Mesenchymal stem cell (in vitro differentiated cells and primary cell): Measurements from ENCODE around the gene TMEM52.

Experiments
- DNase-seq: peaks from one replicate; pipeline ENCODE4 v3.0.0-alpha.2; 2013
- H2AFZ ChIP-seq: one replicate; pipeline ENCODE4 v1.6.1; 2013; ENCODE audit warnings: low read depth, mild to moderate bottlenecking, control low read depth, inconsistent platforms, low read length, moderate library complexity
- H2AK5ac ChIP-seq: 2 replicates; pipeline ENCODE4 v1.6.1; 2013; ENCODE audit warnings: low read length, moderate library complexity, mild to moderate bottlenecking, inconsistent platforms; ENCODE audit not compliant: severe bottlenecking
- H2BK120ac ChIP-seq: one replicate; pipeline ENCODE4 v1.6.1; 2013; ENCODE audit warnings: low read depth, mild to moderate bottlenecking, inconsistent platforms, low read length, moderate library complexity
- H2BK12ac ChIP-seq, 2 experiments: one replicate each; pipeline ENCODE4 v1.6.1; 2013; ENCODE audit warnings: inconsistent platforms in 2 of 2, low read length in 2 of 2, mild to moderate bottlenecking in 2 of 2, moderate library complexity in 2 of 2, control low read depth in 1 of 2
- H2BK15ac ChIP-seq: one replicate; pipeline ENCODE4 v1.6.1; 2013; ENCODE audit warnings: mild to moderate bottlenecking, low read depth, inconsistent platforms; ENCODE audit not compliant: poor library complexity, severe bottlenecking
- H2BK5ac ChIP-seq: 2 replicates; pipeline ENCODE4 v1.6.1; 2013; ENCODE audit warnings: low read depth, mild to moderate bottlenecking, low read length, control low read depth, inconsistent platforms; ENCODE audit not compliant: poor library complexity, severe bottlenecking
- H3K14ac ChIP-seq, 2 experiments: one replicate each; pipeline ENCODE4 v1.6.1; 2013; ENCODE audit warnings: inconsistent platforms in 2 of 2, low read length in 2 of 2, control low read depth in 1 of 2, mild to moderate bottlenecking in 1 of 2, moderate library complexity in 1 of 2
- H3K18ac ChIP-seq, 2 experiments: one replicate each; pipeline ENCODE4 v1.6.1; 2013; ENCODE audit warnings: inconsistent platforms in 2 of 2, low read length in 2 of 2, control low read depth in 1 of 2, low read depth in 1 of 2, mild to moderate bottlenecking in 1 of 2
- H3K23ac ChIP-seq, 2 experiments: one replicate each; pipeline ENCODE4 v1.6.1; 2013; ENCODE audit warnings: inconsistent platforms in 2 of 2, low read length in 2 of 2, mild to moderate bottlenecking in 2 of 2, moderate library complexity in 2 of 2, control low read depth in 1 of 2
- H3K27ac ChIP-seq: 2 replicates; pipeline ENCODE4 v1.5.1; 2013; ENCODE audit warnings: mild to moderate bottlenecking, moderate library complexity, low read length, control low read depth, inconsistent platforms; ENCODE audit not compliant: poor library complexity, severe bottlenecking
- H3K27me3 ChIP-seq, 2 experiments: 2 replicates each; pipeline versions ENCODE4 v1.6.1 to v1.7.0; 2013; ENCODE audit warnings: low read length in 2 of 2, mild to moderate bottlenecking in 2 of 2, moderate library complexity in 2 of 2, control low read depth in 1 of 2, inconsistent platforms in 1 of 2; ENCODE audit not compliant: control insufficient read depth in 1 of 2, insufficient read depth in 1 of 2
- H3K36me3 ChIP-seq, 2 experiments: 2 replicates each; pipeline versions ENCODE4 v1.6.1 to v1.7.0; 2013; ENCODE audit warnings: low read length in 2 of 2, control low read depth in 1 of 2, inconsistent platforms in 1 of 2, low read depth in 1 of 2, mild to moderate bottlenecking in 1 of 2; ENCODE audit not compliant: insufficient read depth in 2 of 2, control insufficient read depth in 1 of 2
- H3K4ac ChIP-seq, 2 experiments: one replicate each; pipeline ENCODE4 v1.6.1; 2013; ENCODE audit warnings: inconsistent platforms in 2 of 2, low read length in 2 of 2, mild to moderate bottlenecking in 2 of 2, moderate library complexity in 2 of 2, control low read depth in 1 of 2, low read depth in 1 of 2
- H3K4me1 ChIP-seq: 2 replicates; pipeline ENCODE4 v1.6.1; 2013; ENCODE audit warnings: low read depth, low read length, control low read depth; ENCODE audit not compliant: control insufficient read depth, insufficient read depth
- H3K4me2 ChIP-seq: 2 replicates; pipeline ENCODE4 v1.6.1; 2013; ENCODE audit warnings: low read length, mild to moderate bottlenecking, inconsistent platforms; ENCODE audit not compliant: poor library complexity, severe bottlenecking
- H3K4me3 ChIP-seq, 2 experiments: 2 replicates each; pipeline versions ENCODE4 v1.5.1 to v1.7.0; 2013; ENCODE audit warnings: low read length in 2 of 2, mild to moderate bottlenecking in 2 of 2, control low read depth in 1 of 2, low read depth in 1 of 2; ENCODE audit not compliant: insufficient read depth in 1 of 2
- H3K79me1 ChIP-seq: replicated peaks from 2 replicates; pipeline ENCODE4 v1.6.1; 2013; ENCODE audit warnings: mild to moderate bottlenecking, control low read depth, low read length, inconsistent platforms; ENCODE audit not compliant: poor library complexity, severe bottlenecking
- H3K9ac ChIP-seq: 2 replicates; pipeline ENCODE4 v1.7.0; 2013; ENCODE audit warnings: mild to moderate bottlenecking, low read length, moderate library complexity
- H3K9me3 ChIP-seq: 2 replicates; pipeline ENCODE4 v1.7.0; 2013; ENCODE audit warnings: mild to moderate bottlenecking, low read length; ENCODE audit not compliant: control insufficient read depth
- H4K8ac ChIP-seq: one replicate; pipeline ENCODE4 v1.6.1; 2013; ENCODE audit warnings: inconsistent platforms, mild to moderate bottlenecking, low read length, moderate library complexity
- H4K91ac ChIP-seq: one replicate; pipeline ENCODE4 v1.6.1; 2013; ENCODE audit warnings: mild to moderate bottlenecking, low read length, inconsistent platforms
- WGBS: methylation state at CpG from one replicate; pipeline ENCODE4 v1.1.7; 2013; ENCODE audit warnings: mixed read lengths; 5-methylcytosine and 5-hydroxymethylcytosine counted together

Gene TMEM52

DNA sequence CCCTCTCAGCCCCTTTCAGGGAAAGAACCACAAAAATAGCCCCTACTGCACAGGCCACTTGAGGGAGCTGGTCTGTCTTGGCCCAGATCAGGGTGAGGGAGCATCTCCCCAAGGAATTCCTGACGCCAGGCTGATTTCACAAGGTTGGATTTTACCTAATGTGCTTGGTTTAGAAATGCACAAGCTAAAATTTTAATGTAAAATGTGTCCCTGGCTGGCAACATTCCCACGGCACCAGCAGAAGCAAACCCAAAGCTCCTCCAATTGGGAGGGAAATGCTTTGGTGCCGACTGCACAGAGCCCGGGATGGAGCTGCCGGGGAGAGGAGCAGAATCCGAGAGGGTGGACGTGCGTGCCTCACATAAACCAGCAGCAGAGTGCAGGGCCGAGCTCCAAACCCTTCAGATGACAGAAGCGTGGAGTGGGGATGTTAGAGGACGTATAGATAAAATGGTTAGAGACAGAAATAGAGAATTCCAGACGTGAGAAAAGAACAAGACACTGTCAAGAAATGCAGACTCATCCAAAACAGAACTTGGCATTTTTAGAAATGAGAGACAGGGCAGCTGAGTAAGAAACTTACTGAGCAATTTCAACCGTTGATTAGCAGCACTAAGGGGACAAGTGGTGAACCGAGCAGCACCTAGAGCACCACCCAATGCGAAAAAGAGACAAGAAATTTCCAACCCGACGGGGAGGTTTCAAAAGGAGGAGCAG, 41.6 kb upstream of the TMEM52 start:
- no peak overlapping the region for H2AFZ ChIP-seq
- H4K91ac ChIP-seq: no peak overlapping the region
- H3K14ac ChIP-seq: no peak overlapping the region
- no peak overlapping the region for H3K4me3 ChIP-seq
- H3K23ac ChIP-seq: no peak overlapping the region
- H2BK5ac ChIP-seq: no peak overlapping the region
- 80% methylated on average over 16 of the region's 17 CpGs for WGBS
- H3K9ac ChIP-seq: no peak overlapping the region
- no peak overlapping the region for H4K8ac ChIP-seq
- H3K27ac ChIP-seq: no peak overlapping the region
- no peak overlapping the region for H3K4ac ChIP-seq
- no peaks in the 10 kb centered on the region for H3K36me3 ChIP-seq
- no peak overlapping the region for H3K18ac ChIP-seq
- no peak overlapping the region for H2BK120ac ChIP-seq
- no peaks in the 10 kb centered on the region for H3K9me3 ChIP-seq
- peaks cover 11% of the 10 kb centered on the region for H3K4me1 ChIP-seq
- DNase-seq: peak; percentile 19
- H3K4me2 ChIP-seq: no peak overlapping the region
- H2BK12ac ChIP-seq: no peak overlapping the region
- H2BK15ac ChIP-seq: no peak overlapping the region
- H2AK5ac ChIP-seq: no peak overlapping the region
- no peaks in the 10 kb centered on the region for H3K79me1 ChIP-seq
- H3K27me3 ChIP-seq: peaks cover 38 to 83% of the 10 kb centered on the region in 2 experiments

DNA sequence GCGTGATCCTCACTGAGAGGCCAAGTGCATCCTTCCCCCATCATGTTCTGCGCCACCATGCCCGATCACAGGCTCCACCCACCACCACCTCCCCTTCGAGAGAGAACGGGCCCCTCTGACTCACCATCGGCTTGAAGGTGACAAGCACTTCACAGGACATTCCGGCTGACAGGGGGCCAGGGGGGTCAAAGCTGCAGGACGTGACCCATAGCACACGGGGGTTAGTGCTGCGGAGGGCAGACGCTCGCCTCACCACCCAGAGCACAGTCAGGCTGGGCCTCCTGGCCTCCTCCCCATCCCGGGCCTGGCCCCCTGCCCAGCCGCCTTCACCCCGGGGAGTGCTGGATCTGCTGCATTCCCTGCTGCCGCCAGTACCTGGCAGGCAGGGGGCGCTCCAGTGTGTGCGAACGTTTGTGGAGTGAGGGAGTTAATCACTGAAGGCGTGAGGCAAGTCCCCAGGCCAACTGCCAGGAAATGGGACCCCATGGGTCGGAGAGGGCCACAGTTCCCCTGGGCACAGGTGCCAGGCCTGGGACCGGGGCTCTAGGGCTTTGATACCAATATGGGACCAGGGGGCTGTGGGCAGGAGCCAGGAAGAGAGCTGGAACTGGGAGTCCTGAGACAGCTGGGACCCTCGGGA, 40.9 kb upstream of the TMEM52 start:
- Histone ChIP-seq H3K4ac (no peak overlapping the region), H3K4me2 (peak overlapping the region; percentile 46), H3K27ac (no peak overlapping the region), H3K4me3 (peak overlapping the region; percentile 22 to 44), H3K36me3 (no peaks in the 10 kb centered on the region), H2BK15ac (no peak overlapping the region), H2BK120ac (no peak overlapping the region), H3K79me1 (no peaks in the 10 kb centered on the region), H3K18ac (peak overlapping the region in 1 of 2 experiments; percentile 49), H3K9me3 (no peaks in the 10 kb centered on the region), H3K23ac (no peak overlapping the region), H4K8ac (no peak overlapping the region), H3K9ac (no peak overlapping the region), H3K4me1 (peaks cover 11% of the 10 kb centered on the region), H3K27me3 (peaks cover 33 to 77% of the 10 kb centered on the region in 2 experiments), H2AK5ac (no peak overlapping the region), H3K14ac (peak overlapping the region in 1 of 2 experiments; percentile 37), H2BK12ac (no peak overlapping the region), H2BK5ac (no peak overlapping the region), H4K91ac (no peak overlapping the region), H2AFZ (no peak overlapping the region)
- WGBS: 7% methylated on average over 22 of the region's 23 CpGs
- DNase-seq: peak; percentile 49

GRCh38 chr1:1959459-1959839, 40.4 kb upstream of the TMEM52 start:
- Histone ChIP-seq H3K27ac (no peak overlapping the region), H4K8ac (no peak overlapping the region), H2BK12ac (no peak overlapping the region), H3K14ac (no peak overlapping the region), H3K18ac (no peak overlapping the region), H2AFZ (no peak overlapping the region), H2BK15ac (no peak overlapping the region), H3K9ac (no peak overlapping the region), H3K4ac (no peak overlapping the region), H3K79me1 (no peaks in the 10 kb centered on the region), H2BK5ac (no peak overlapping the region), H3K4me2 (no peak overlapping the region), H3K4me1 (peaks cover 11% of the 10 kb centered on the region), H4K91ac (no peak overlapping the region), H3K36me3 (no peaks in the 10 kb centered on the region), H2BK120ac (no peak overlapping the region), H3K4me3 (peak overlapping the region; percentile 22 to 44), H3K23ac (no peak overlapping the region), H3K27me3 (peaks cover 30 to 74% of the 10 kb centered on the region in 2 experiments), H2AK5ac (no peak overlapping the region), H3K9me3 (no peaks in the 10 kb centered on the region)
- DNase-seq: no peak
- 86% methylated on average over 9 of the region's 12 CpGs for WGBS

DNA sequence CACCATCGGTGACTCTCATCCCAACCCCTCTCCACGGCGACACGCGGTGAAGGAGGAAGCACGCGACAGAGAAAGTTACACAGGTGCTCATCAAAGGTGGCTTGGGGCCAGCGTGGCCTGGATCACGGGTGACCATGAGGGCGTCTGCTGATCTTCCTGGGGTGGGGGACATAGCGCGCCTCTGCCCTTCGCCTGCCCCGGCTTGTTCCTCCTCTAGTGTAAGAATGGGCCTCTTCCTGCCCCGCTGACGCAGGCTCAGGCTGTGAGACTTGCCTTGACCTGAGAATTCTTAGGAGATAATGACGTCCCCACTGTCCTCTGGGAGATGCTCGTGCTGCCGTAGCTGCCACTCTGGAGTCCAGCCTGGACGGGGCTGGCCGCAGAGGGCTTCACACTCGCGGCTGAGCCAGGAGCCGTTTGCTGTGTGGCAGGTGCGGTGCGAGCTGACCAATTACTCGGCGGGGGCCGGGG, 39.0 kb upstream of the TMEM52 start:
- Histone ChIP-seq H3K4ac (no peak overlapping the region), H3K9me3 (no peaks in the 10 kb centered on the region), H3K14ac (no peak overlapping the region), H4K8ac (no peak overlapping the region), H2BK12ac (no peak overlapping the region), H3K9ac (no peak overlapping the region), H2AFZ (no peak overlapping the region), H3K36me3 (no peaks in the 10 kb centered on the region), H3K18ac (no peak overlapping the region), H3K79me1 (no peaks in the 10 kb centered on the region), H4K91ac (no peak overlapping the region), H2BK120ac (no peak overlapping the region), H3K27me3 (peaks cover 30 to 64% of the 10 kb centered on the region in 2 experiments), H3K4me3 (no peak overlapping the region), H2BK5ac (no peak overlapping the region), H3K4me1 (peaks cover 11% of the 10 kb centered on the region), H3K23ac (no peak overlapping the region), H3K4me2 (no peak overlapping the region), H2BK15ac (no peak overlapping the region), H2AK5ac (no peak overlapping the region), H3K27ac (no peak overlapping the region)
- DNase-seq: no peak
- 89% methylated on average over 29 of the region's 29 CpGs for WGBS
